CD8-positive, alpha-beta memory T cell (primary cell): ENCODE measurements around the gene TSACC. TPM values are rescaled to one million over a fixed set of nuclear protein-coding genes. Genes with fewer than 3 reads are reported as not detected.
A peak's percentile ranks its signal among the peaks of the same experiment; 100 is the strongest.
"Not testable (repeated sequence)": the region's sequence is repeated elsewhere in the genome, so short reads cannot be mapped to it uniquely, and the experiment has no call there.

Experiments used
- CTCF ChIA-PET: fragments of 350-600 bp; sonication (Branson Sonifier 250); formaldehyde crosslinking; loops from one replicate; lab custom pipeline; 2021; ENCODE audit warnings: antibody characterized with exemption; lab: Charles Lee
- POLR2A ChIA-PET: fragments of 350-600 bp; sonication (Branson Sonifier 250); formaldehyde crosslinking; loops from one replicate; lab custom pipeline; 2021; ENCODE audit warnings: antibody characterized with exemption; lab: Charles Lee
- DNase-seq, 5 donors: peaks; one replicate each; pipeline versions ENCODE4 v3.0.0 to v3.0.0-alpha.2; 2020 to 2022; ENCODE audit warnings: mixed read lengths in 1 of 5
- H3K27ac ChIP-seq: one replicate; pipeline ENCODE4 v1.7.0; 2013; ENCODE audit warnings: low read depth, mild to moderate bottlenecking, low read length, moderate library complexity
- H3K27me3 ChIP-seq: 2 replicates; pipeline ENCODE4 v1.7.0; 2013; ENCODE audit warnings: low read length, mild to moderate bottlenecking; ENCODE audit not compliant: insufficient read depth, poor library complexity, severe bottlenecking
- H3K36me3 ChIP-seq: 2 replicates; pipeline ENCODE4 v1.7.0; 2013; ENCODE audit warnings: mild to moderate bottlenecking, low read length, moderate library complexity; ENCODE audit not compliant: insufficient read depth
- H3K4me1 ChIP-seq: 2 replicates; pipeline ENCODE4 v1.7.0; 2013; ENCODE audit warnings: mild to moderate bottlenecking, low read length, moderate library complexity; ENCODE audit not compliant: insufficient read depth
- H3K4me3 ChIP-seq: 2 replicates; pipeline ENCODE4 v1.7.0; 2013; ENCODE audit warnings: mild to moderate bottlenecking, low read length
- H3K9me3 ChIP-seq: 2 replicates; pipeline ENCODE4 v1.7.0; 2013; ENCODE audit warnings: mild to moderate bottlenecking, low read length
- H3K27ac Mint-ChIP-seq, 8 donors: one replicate each; pipeline ENCODE4 v1.8.0; 2020 to 2021; ENCODE audit warnings: mixed read lengths in 8 of 8, mild to moderate bottlenecking in 6 of 8, inconsistent platforms in 3 of 8, moderate library complexity in 3 of 8
- H3K27me3 Mint-ChIP-seq, 2 donors: one replicate each; pipeline ENCODE4 v1.8.0; 2020 to 2021; ENCODE audit warnings: mixed read lengths in 2 of 2, mild to moderate bottlenecking in 1 of 2, moderate library complexity in 1 of 2
- H3K36me3 Mint-ChIP-seq, 3 donors: one replicate each; pipeline ENCODE4 v1.8.0; 2020 to 2021; ENCODE audit warnings: mixed read lengths in 3 of 3, inconsistent platforms in 1 of 3, mild to moderate bottlenecking in 1 of 3
- H3K4me1 Mint-ChIP-seq, 3 donors: one replicate each; pipeline ENCODE4 v1.8.0; 2020 to 2021; ENCODE audit warnings: mixed read lengths in 3 of 3, inconsistent platforms in 1 of 3, mild to moderate bottlenecking in 1 of 3
- H3K4me3 Mint-ChIP-seq, 7 donors: one replicate each; pipeline ENCODE4 v1.8.0; 2020 to 2021; ENCODE audit warnings: mixed read lengths in 7 of 7, mild to moderate bottlenecking in 6 of 7, moderate library complexity in 4 of 7, inconsistent platforms in 2 of 7
- H3K9me3 Mint-ChIP-seq, 5 donors: one replicate each; pipeline ENCODE4 v1.8.0; 2020 to 2022; ENCODE audit warnings: mixed read lengths in 5 of 5, mild to moderate bottlenecking in 3 of 5, moderate library complexity in 2 of 5, inconsistent platforms in 1 of 5
- polyA plus RNA-seq: library from polyadenylated mRNA; unstranded; fragments of 300-500 nt; fragmentation: Illumina TruSeq; gene quantifications from one replicate; pipeline ENCODE4 v1.2.3, GENCODE V29; 2021
- total RNA-seq, 2 experiments: library from RNA; stranded (reverse); gene quantifications; one replicate each; pipeline ENCODE4 v1.2.3, GENCODE V29; 2021

TSACC gene
- total and polyA plus RNA-seq, 3 experiments from 2014 or later, result 0.53 to 0.84 TPM; not detected in 1

- Histone ChIP-seq H3K27me3 (no peaks in the 10 kb centered on the region), H3K4me1 (peaks cover 25% of the 10 kb centered on the region), H3K36me3 (peaks cover 31% of the 10 kb centered on the region), H3K9me3 (no peaks in the 10 kb centered on the region), H3K4me3 (no peak overlapping the region), H3K27ac (no peak overlapping the region)
- Mint-ChIP-seq H3K9me3 (no peaks in the 10 kb centered on the region), H3K36me3 (peaks cover 0 to 54% (median 4%) of the 10 kb centered on the region in 3 donors), H3K4me3 (peak overlapping the region; percentile 90 to 96 (median 94)), H3K4me1 (peaks cover 41 to 47% (median 45%) of the 10 kb centered on the region in 3 donors), H3K27me3 (peaks cover 0 to 3% of the 10 kb centered on the region in 2 donors), H3K27ac (peak overlapping the region in 5 of 8 donors; percentile 3 to 94 (median 80))
- CTCF ChIA-PET, result interaction anchor here (1.4 kb wide), 1 partner anchor 16 kb away, joined by 3 read pairs; no protein-coding TSS in a partner anchor
- DNase-seq, result no peak
- POLR2A ChIA-PET, result no interaction called here
Observed at GRCh38 chr1:156336242-156336641, 2.1 kb upstream of the TSACC start.

- POLR2A ChIA-PET, result interaction anchor here (0.5 to 0.6 kb wide), 2 partner anchors 11 to 20 kb away, joined by 3 to 7 read pairs; no protein-coding TSS in a partner anchor
- Mint-ChIP-seq H3K4me1 (peaks cover 41 to 47% (median 45%) of the 10 kb centered on the region in 3 donors), H3K9me3 (no peaks in the 10 kb centered on the region), H3K27ac (peak overlapping the region; percentile 91 to 99 (median 98)), H3K27me3 (peaks cover 0 to 3% of the 10 kb centered on the region in 2 donors), H3K36me3 (peaks cover 0 to 45% (median 4%) of the 10 kb centered on the region in 3 donors), H3K4me3 (peak overlapping the region; percentile 90 to 96 (median 94))
- DNase-seq, result no peak
- Histone ChIP-seq H3K27ac (peak overlapping the region; percentile 76), H3K27me3 (no peaks in the 10 kb centered on the region), H3K4me3 (peak overlapping the region; percentile 89), H3K4me1 (peaks cover 25% of the 10 kb centered on the region), H3K9me3 (no peaks in the 10 kb centered on the region), H3K36me3 (peaks cover 30% of the 10 kb centered on the region)
- CTCF ChIA-PET, result interaction anchor here (0.6 kb wide), 1 partner anchor 144 kb away, joined by 3 read pairs; no protein-coding TSS in a partner anchor
Observed at GRCh38 chr1:156337052-156337887, 1.1 kb upstream of the TSACC start.

- Histone ChIP-seq H3K4me3 (peak overlapping the region; percentile 89), H3K9me3 (no peaks in the 10 kb centered on the region), H3K4me1 (peaks cover 25% of the 10 kb centered on the region), H3K36me3 (peaks cover 25% of the 10 kb centered on the region), H3K27me3 (no peaks in the 10 kb centered on the region), H3K27ac (peak overlapping the region; percentile 76)
- peak overlapping the region; percentile 91 to 99 (median 98) for H3K27ac Mint-ChIP-seq
- no peaks in the 10 kb centered on the region for H3K9me3 Mint-ChIP-seq
- H3K4me3 Mint-ChIP-seq, result peak overlapping the region; percentile 90 to 96 (median 94)
- H3K36me3 Mint-ChIP-seq, result peaks cover 0 to 40% (median 4%) of the 10 kb centered on the region in 3 donors
- no peak for DNase-seq
- peaks cover 41 to 47% (median 45%) of the 10 kb centered on the region in 3 donors for H3K4me1 Mint-ChIP-seq
- ChIA-PET POLR2A (interaction anchor here (0.5 to 0.8 kb wide), 4 partner anchors 11 to 1034 kb away, joined by 3 to 7 read pairs (median 3); no protein-coding TSS in a partner anchor), CTCF (interaction anchor here (0.6 to 0.8 kb wide), 2 partner anchors 48 to 143 kb away, joined by 3 read pairs; no protein-coding TSS in a partner anchor)
- peaks cover 0 to 3% of the 10 kb centered on the region in 2 donors for H3K27me3 Mint-ChIP-seq
Observed at GRCh38 chr1:156337888-156338179, 492 bp upstream of the TSACC start.

- no peak for DNase-seq
- Mint-ChIP-seq H3K27me3 (peaks cover 4 to 24% of the 10 kb centered on the region in 2 donors), H3K27ac (peak overlapping the region in 1 of 8 donors; percentile 28), H3K4me3 (peak overlapping the region in 1 of 7 donors; percentile 28), H3K4me1 (peaks cover 10 to 17% (median 15%) of the 10 kb centered on the region in 3 donors), H3K36me3 (peaks cover 0 to 10% (median 0%) of the 10 kb centered on the region in 3 donors), H3K9me3 (no peaks in the 10 kb centered on the region)
- no peaks in the 10 kb centered on the region for H3K36me3 ChIP-seq
- H3K9me3 ChIP-seq, result no peaks in the 10 kb centered on the region
- H3K4me1 ChIP-seq, result peaks cover 3% of the 10 kb centered on the region
- CTCF ChIA-PET, result interaction anchor here (0.9 to 1.1 kb wide), 2 partner anchors 16 to 103 kb away, joined by 3 read pairs; no protein-coding TSS in a partner anchor
- no peak overlapping the region for H3K4me3 ChIP-seq
- H3K27me3 ChIP-seq, result no peaks in the 10 kb centered on the region
- no peak overlapping the region for H3K27ac ChIP-seq
- POLR2A ChIA-PET, result no interaction called here
Observed at GRCh38 chr1:156342166-156342955, 4.0 kb downstream of the TSACC start.

GRCh38 chr1:156344409-156344808, 6.1 kb downstream of the TSACC start:
- CTCF ChIA-PET, result interaction anchor here (1.1 kb wide), 1 partner anchor 14 kb away, joined by 3 read pairs; no protein-coding TSS in a partner anchor
- peaks cover 0 to under 1% (median under 1%) of the 10 kb centered on the region in 3 donors for H3K4me1 Mint-ChIP-seq
- POLR2A ChIA-PET, result no interaction called here

GRCh38 chr1:156346035-156346434, 7.7 kb downstream of the TSACC start:
- H3K4me1 ChIP-seq, H3K36me3 Mint-ChIP-seq, POLR2A ChIA-PET, H3K27ac ChIP-seq, H3K9me3 ChIP-seq, H3K36me3 ChIP-seq, H3K27me3 ChIP-seq, CTCF ChIA-PET, H3K4me3 Mint-ChIP-seq, H3K4me1 Mint-ChIP-seq, H3K4me3 ChIP-seq, DNase-seq, H3K9me3 Mint-ChIP-seq, H3K27ac Mint-ChIP-seq: not testable (repeated sequence)
- H3K27me3 Mint-ChIP-seq, result peaks cover 1 to 29% of the 10 kb centered on the region in 2 donors

More at GRCh38 chr1:156344409-156344808, 6.1 kb downstream of the TSACC start:
- Mint-ChIP-seq H3K27me3 (peaks cover 1 to 29% of the 10 kb centered on the region in 2 donors), H3K27ac (no peak overlapping the region), H3K9me3 (no peaks in the 10 kb centered on the region), H3K4me3 (no peak overlapping the region), H3K36me3 (no peaks in the 10 kb centered on the region)
- Histone ChIP-seq H3K27ac (no peak overlapping the region), H3K4me3 (no peak overlapping the region), H3K9me3 (no peaks in the 10 kb centered on the region), H3K27me3 (no peaks in the 10 kb centered on the region), H3K36me3 (no peaks in the 10 kb centered on the region), H3K4me1 (no peaks in the 10 kb centered on the region)
- no peak for DNase-seq

- POLR2A ChIA-PET, result no interaction called here
- DNase-seq, result no peak
- Mint-ChIP-seq H3K36me3 (no peaks in the 10 kb centered on the region), H3K4me1 (no peaks in the 10 kb centered on the region), H3K9me3 (no peaks in the 10 kb centered on the region), H3K27ac (no peak overlapping the region), H3K27me3 (peaks cover 1 to 29% of the 10 kb centered on the region in 2 donors), H3K4me3 (no peak overlapping the region)
- Histone ChIP-seq H3K27ac (no peak overlapping the region), H3K4me3 (no peak overlapping the region), H3K36me3 (no peaks in the 10 kb centered on the region), H3K27me3 (no peaks in the 10 kb centered on the region), H3K4me1 (no peaks in the 10 kb centered on the region), H3K9me3 (no peaks in the 10 kb centered on the region)
- CTCF ChIA-PET, result no interaction called here
Observed at GRCh38 chr1:156346636-156347035, 8.3 kb downstream of the TSACC start.
